A549 (cell line): ENCODE data around the gene ANTKMT.

ENCODE experiments used
- CTCF ChIP-seq: fragments of >200 bp; sonication (Bioruptor Twin); formaldehyde crosslinking; IDR thresholded peaks from 3 replicates; pipeline ENCODE4 v1.5.1; 2016
- PBX3 ChIP-seq: IDR thresholded peaks from 2 replicates; pipeline ENCODE4 v1.6.1; 2012

- TF ChIP-seq CTCF (no peak), PBX3 (no peak)
Measured at GRCh38 chr16:708959-709358, 12.0 kb upstream of the ANTKMT start.
